ENCODE measurements around the gene IGFL1. TPM values are rescaled to one million over a fixed set of nuclear protein-coding genes. Genes with fewer than 3 reads are reported as not detected.

The IGFL1 gene
- total and polyA plus RNA-seq, 2 of the 4 experiments (the other 2 are of a cell fraction): not detected

GRCh38 chr19:46225558-46226004, 4.0 kb upstream of the IGFL1 start:
- in situ Hi-C loops (cut with MboI; ENCODE audit: low sequenced_read_pairs): no loop called here
- Histone ChIP-seq H4K20me1 (ENCODE audit: insufficient read depth, low read length) (0 out of 2 replicates have a peak, but pooled peaks cover 3% of the 10 kb centered on the region), H3K4me3 (ENCODE audit: insufficient read depth, low read depth, low read length) (no peak overlapping the region), H4K91ac (ENCODE audit: insufficient read depth, low read depth, low read length) (no peak overlapping the region), H2BK5ac (ENCODE audit: low read depth, low read length, poor library complexity, severe bottlenecking) (no peak overlapping the region), H2AK5ac (ENCODE audit: low read depth, low read length) (no peak overlapping the region), H3K56ac (ENCODE audit: extremely low read depth, insufficient read depth, low read length) (no peak overlapping the region), H3K23ac (ENCODE audit: low read depth, low read length) (no peak overlapping the region), H2BK20ac (ENCODE audit: low read depth, low read length) (no peak overlapping the region), H3K14ac (replicated peaks; ENCODE audit: low read depth, low read length) (no peak overlapping the region), H3K27ac (ENCODE audit: insufficient read depth, low read length) (no peak overlapping the region), H3K9ac (ENCODE audit: low read depth, low read length) (no peak overlapping the region), H3K9me3 (ENCODE audit: control insufficient read depth, insufficient read depth, low read length) (no peaks in the 10 kb centered on the region), H4K8ac (ENCODE audit: low read depth in 2 of 2, low read length in 2 of 2) (no peak overlapping the region), H3K9me1 (ENCODE audit: insufficient read depth, low read length) (no peaks in the 10 kb centered on the region), H3K18ac (ENCODE audit: low read depth, low read length) (no peak overlapping the region), H3K4ac (ENCODE audit: low read depth, low read length) (no peak overlapping the region), H3K79me1 (ENCODE audit: low read depth in 1 of 2, low read length in 2 of 2) (no peaks in the 10 kb centered on the region), H2AK9ac (replicated peaks; ENCODE audit: low read depth, low read length, poor library complexity) (no peak overlapping the region), H3K4me2 (ENCODE audit: low read depth, low read length) (no peak overlapping the region), H2BK15ac (ENCODE audit: low read depth, low read length) (no peak overlapping the region), H3K27me3 (ENCODE audit: control insufficient read depth, insufficient read depth, low read length) (peaks cover 30% of the 10 kb centered on the region), H2BK120ac (ENCODE audit: low read depth, low read length) (no peak overlapping the region), H3K4me1 (ENCODE audit: control insufficient read depth, insufficient read depth, low read length) (peaks cover 2% of the 10 kb centered on the region; the same call in 1 of the 2 replicates), H4K5ac (ENCODE audit: low read depth, low read length) (no peak overlapping the region), H2AFZ (replicated peaks; ENCODE audit: low read length, poor library complexity) (no peak overlapping the region), H3K36me3 (ENCODE audit: control insufficient read depth, insufficient read depth, low read length) (no peaks in the 10 kb centered on the region)
- ATAC-seq (ENCODE audit: low read depth) (no peak), DNase-seq (peak; percentile 2)
- no TSS peak for BruUV-seq (replicated peaks)
- no CpG with 5 or more reads among the region's 5 CpGs for WGBS, 2 experiments (ENCODE audit: extremely low coverage in 2 of 2, insufficient read length in 1 of 2)
- ChIA-PET POLR2A (ENCODE audit: unreplicated experiment) (no interaction called here), CTCF (no interaction called here)
- dilution Hi-C loops (cut with HindIII; ENCODE audit: low sequenced_read_pairs, unreplicated experiment): no loop called here
- no peak for TF ChIP-seq BHLHE40 (IDR thresholded peaks at IDR 0.05; ENCODE audit: low read depth, low read length)
- no peak for TF ChIP-seq CTCF (conservative IDR thresholded peaks at IDR 0.05; ENCODE audit: low read depth, low read length)
- no peak for TF ChIP-seq RFX5 (IDR thresholded peaks at IDR 0.05; ENCODE audit: low read depth, low read length)
- no peak for TF ChIP-seq ELK1 (IDR thresholded peaks at IDR 0.05; ENCODE audit: borderline replicate concordance, low read depth, low read length)
- TF ChIP-seq MAFK (IDR thresholded peaks at IDR 0.05; ENCODE audit: low read depth, low read length): no peak
- peak; percentile 59 for TF ChIP-seq CEBPB (IDR thresholded peaks at IDR 0.05; ENCODE audit: low read depth, low read length)
- no peak for TF ChIP-seq MAZ (IDR thresholded peaks at IDR 0.05; ENCODE audit: borderline replicate concordance, low read depth, low read length)
- intact Hi-C loops (cut with micrococcal nuclease): no loop called here
